K562 (cell line): Measurements from ENCODE around the gene CACYBP. TPM values are rescaled to one million over a fixed set of nuclear protein-coding genes. Genes with fewer than 3 reads are reported as not detected.
A peak's percentile ranks its signal among the peaks of the same experiment; 100 is the strongest.

Source experiments
- CBFA2T3 ChIP-seq: fragments of 450-650 bp; IDR thresholded peaks from 2 replicates; pipeline ENCODE4 v1.6.1; 2017
- KLF16 ChIP-seq: IDR thresholded peaks from 2 replicates; pipeline ENCODE4 v1.6.1; 2016; ENCODE audit warnings: antibody characterized with exemption
- PHF21A ChIP-seq: fragments of 450-650 bp; IDR thresholded peaks from 2 replicates; pipeline ENCODE4 v1.6.1; 2017; ENCODE audit warnings: low read depth, borderline replicate concordance
- PREB ChIP-seq: sonication (generic); formaldehyde crosslinking; IDR thresholded peaks from 2 replicates; pipeline ENCODE4 v1.8.1; 2023; ENCODE audit warnings: mild to moderate bottlenecking, missing genetic modification reagents
- RAD51 ChIP-seq: fragments of 450-650 bp; IDR thresholded peaks from 2 replicates; pipeline ENCODE4 v1.7.1; 2016; ENCODE audit warnings: low read depth, mild to moderate bottlenecking, borderline replicate concordance
- RREB1 ChIP-seq: fragments of 250-450 bp; sonication (Bioruptor Pico); IDR thresholded peaks from 2 replicates; pipeline ENCODE4 v1.4.0; 2020
- TOE1 ChIP-seq, 2 experiments: fragments of 450-650 bp in 1 of 2; sonication (generic) in 1 of 2; formaldehyde crosslinking in 1 of 2; IDR thresholded peaks; 2 replicates each; pipeline versions ENCODE4 v1.7.1 to v1.8.0; 2016 to 2022; ENCODE audit warnings: borderline replicate concordance in 2 of 2, mild to moderate bottlenecking in 2 of 2, antibody characterized with exemption in 1 of 2, inconsistent platforms in 1 of 2, low read depth in 1 of 2, missing genetic modification reagents in 1 of 2, moderate library complexity in 1 of 2
- ZBTB2 ChIP-seq: fragments of 450-650 bp; IDR thresholded peaks from 2 replicates; pipeline ENCODE4 v1.6.1; 2016; ENCODE audit warnings: antibody characterized with exemption
- ZBTB7A ChIP-seq: IDR thresholded peaks from 2 replicates; pipeline ENCODE4 v1.6.1; 2011; ENCODE audit warnings: low read depth, mild to moderate bottlenecking, low read length, moderate library complexity, borderline replicate concordance; ENCODE audit not compliant: control insufficient read depth
- ZNF583 ChIP-seq: fragments of 250-450 bp; sonication (Bioruptor Pico); IDR thresholded peaks from 2 replicates; pipeline ENCODE4 v1.4.0; 2020
- ZNF592 ChIP-seq: fragments of 450-650 bp; IDR thresholded peaks from 2 replicates; pipeline ENCODE4 v1.6.1; 2017; ENCODE audit warnings: antibody characterized with exemption, mild to moderate bottlenecking
- ZNF668 ChIP-seq: fragments of 250-450 bp; sonication (Bioruptor Pico); IDR thresholded peaks from 2 replicates; pipeline ENCODE4 v1.8.0; 2022; ENCODE audit warnings: mild to moderate bottlenecking, inconsistent platforms
- ZNF717 ChIP-seq: fragments of 250-450 bp; sonication (Bioruptor Pico); IDR thresholded peaks from 2 replicates; pipeline ENCODE4 v1.5.0; 2021
- polyA plus RNA-seq, 8 experiments: library from polyadenylated mRNA; depleted of rRNA in 4 of 8; stranded (reverse) in 5 of 8; unstranded in 3 of 8; fragments of >200 nt; fragmentation: Nextera tagmentation in 2 of 8; fragmentation: Illumina TruSeq in 1 of 8; extraction: Ambion mirVana in 2 of 8; extraction: Trizol in 1 of 8; gene quantifications; 2 replicates each; pipeline versions ENCODE4 v1.2.1 to v1.2.3, GENCODE V29; 2011 to 2014; ENCODE audit warnings: inconsistent platforms in 1 of 8, missing spikeins in 1 of 8
- total RNA-seq, 7 experiments: library from RNA; depleted of rRNA in 6 of 7; stranded (reverse); fragments of >200 nt in 6 of 7; fragmentation: Illumina TruSeq in 2 of 7; extraction: Trizol in 2 of 7; gene quantifications; 2 replicates each; pipeline versions ENCODE4 v1.2.1 to v1.2.3, GENCODE V29; 2011 to 2021; ENCODE audit warnings: low replicate concordance in 1 of 7

The CACYBP gene
- total and polyA plus RNA-seq, 9 of the 15 experiments (the other 6 are each of a cell fraction or from before 2014, with no cell fraction given) = 147 to 1,576 (median 488) TPM

DNA sequence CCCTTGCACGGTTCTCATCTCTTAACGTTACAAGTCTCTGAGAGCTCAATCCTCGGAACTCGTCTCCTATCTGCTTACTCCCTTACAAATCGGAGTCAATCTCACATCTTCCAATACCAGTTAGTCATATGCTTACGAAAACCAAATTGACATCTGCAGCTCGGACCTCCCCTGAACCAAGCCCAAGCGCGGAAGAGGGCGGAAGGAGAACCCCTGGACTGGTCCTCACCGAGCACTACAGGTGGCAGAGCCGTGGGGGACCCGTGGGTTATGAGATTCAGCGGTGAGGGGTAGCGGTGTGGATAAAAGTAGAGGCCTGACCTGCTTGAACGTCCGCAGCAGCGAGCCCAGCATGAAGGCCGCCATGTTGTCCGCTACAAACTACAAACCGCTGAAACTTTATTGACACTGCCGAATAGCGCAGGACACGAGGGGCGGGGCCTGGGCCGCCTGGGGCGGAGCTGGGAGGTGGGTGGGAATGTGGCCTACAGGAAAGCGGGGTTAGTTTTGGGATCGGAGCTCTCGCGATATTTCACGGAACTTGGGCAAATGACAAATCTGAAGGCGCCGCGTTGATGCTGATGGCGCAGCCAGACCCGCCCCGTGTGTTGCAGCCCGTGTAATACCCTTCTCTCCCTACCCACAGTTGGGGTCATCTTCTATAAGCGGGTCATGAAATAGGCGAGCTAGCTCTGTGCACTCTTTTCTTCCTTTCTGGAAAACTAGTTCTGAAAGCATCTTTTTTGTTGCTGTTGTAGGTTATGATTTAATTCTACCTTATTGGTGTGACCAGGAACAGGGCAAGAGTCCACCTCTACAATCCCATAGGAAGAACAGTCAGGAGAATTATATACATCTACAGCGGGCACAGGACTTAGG is 23.5 kb downstream of the CACYBP start, which contains the start of gene MRPS14 (continued):
- no peak for TF ChIP-seq ZBTB2
- peak; percentile 71; the same call in 1 of the 2 replicates for TF ChIP-seq TOE1 (IDR thresholded peaks at IDR 0.05; ENCODE audit: borderline replicate concordance)
- 0 out of 2 replicates have a peak, but pooled peaks have one; percentile 14 for TF ChIP-seq TOE1 (CRISPR knock-in tag; IDR thresholded peaks at IDR 0.05; ENCODE audit: borderline replicate concordance, low read depth)
- TF ChIP-seq ZNF668 (CRISPR knock-in tag) = no peak
- peak; percentile 99 for TF ChIP-seq PREB (CRISPR knock-in tag)
- no peak for TF ChIP-seq ZNF717 (CRISPR knock-in tag)
- no peak for TF ChIP-seq ZNF592
- peak; percentile 24; the same call in 1 of the 2 replicates for TF ChIP-seq ZBTB7A
- TF ChIP-seq RAD51 = no peak
- TF ChIP-seq PHF21A = no peak
- TF ChIP-seq KLF16 = no peak
- TF ChIP-seq RREB1 (CRISPR knock-in tag) = peak; percentile 22; the same call in 1 of the 2 replicates
- TF ChIP-seq ZNF583 (CRISPR knock-in tag) = 0 out of 2 replicates have a peak, but pooled peaks have one; percentile 18
- no peak for TF ChIP-seq CBFA2T3
